HG03135 (cell line): Measurements from ENCODE around the gene PRIM1.
A peak's percentile ranks its signal among the peaks of the same experiment; 100 is the strongest.
"Not testable (repeated sequence)": the region's sequence is repeated elsewhere in the genome, so short reads cannot be mapped to it uniquely, and the experiment has no call there.

ENCODE experiments used
- ATAC-seq: cut with Tn5 transposase; IDR thresholded peaks from one replicate; pipeline ENCODE4 v1.9.1; 2021; ENCODE audit warnings: mild to moderate bottlenecking, moderate library complexity; ENCODE audit not compliant: unreplicated experiment

Gene PRIM1

GRCh38 chr12:56761812-56762211, 9.7 kb upstream of the PRIM1 start:
- ATAC-seq: no peak

- no peak for ATAC-seq
Measured at GRCh38 chr12:56760460-56760859, 8.3 kb upstream of the PRIM1 start.

- no peak for ATAC-seq
Measured at GRCh38 chr12:56759263-56759908, 7.3 kb upstream of the PRIM1 start.

- no peak for ATAC-seq
Measured at GRCh38 chr12:56758728-56759262, 6.7 kb upstream of the PRIM1 start.

GRCh38 chr12:56757971-56758370, 5.8 kb upstream of the PRIM1 start:
- ATAC-seq: not testable (repeated sequence)

- ATAC-seq: no peak
Measured at GRCh38 chr12:56753566-56753965, 1.4 kb upstream of the PRIM1 start.

GRCh38 chr12:56750596-56750995, 1.5 kb downstream of the PRIM1 start:
- ATAC-seq: not testable (repeated sequence)

GRCh38 chr12:56749853-56750252, 2.3 kb downstream of the PRIM1 start:
- ATAC-seq: no peak

GRCh38 chr12:56749359-56749758, 2.8 kb downstream of the PRIM1 start:
- ATAC-seq: no peak

GRCh38 chr12:56728139-56728861, 23.8 kb downstream of the PRIM1 start:
- ATAC-seq: no peak

GRCh38 chr12:56726196-56726675, 25.9 kb downstream of the PRIM1 start:
- not testable (repeated sequence) for ATAC-seq

GRCh38 chr12:56725723-56726102, 26.4 kb downstream of the PRIM1 start:
- no peak for ATAC-seq

GRCh38 chr12:56724972-56725722, 27.0 kb downstream of the PRIM1 start, which contains the start of gene NACA:
Gene NACA (minus strand): TSS chr12:56725299. CDS start chr12:56724521, 778 bp downstream.
- ATAC-seq: peak; percentile 92

GRCh38 chr12:56724701-56724971, 27.5 kb downstream of the PRIM1 start:
- ATAC-seq: peak; percentile 2

- no peak for ATAC-seq
Measured at GRCh38 chr12:56723889-56724700, 28.0 kb downstream of the PRIM1 start.

GRCh38 chr12:56723352-56723751, 28.8 kb downstream of the PRIM1 start:
- no peak for ATAC-seq

GRCh38 chr12:56722832-56723231, 29.3 kb downstream of the PRIM1 start:
- ATAC-seq: no peak

GRCh38 chr12:56721721-56722120, 30.4 kb downstream of the PRIM1 start:
- ATAC-seq: no peak

- no peak for ATAC-seq
Measured at GRCh38 chr12:56721216-56721615, 30.9 kb downstream of the PRIM1 start.

GRCh38 chr12:56720731-56721151, 31.4 kb downstream of the PRIM1 start:
- no peak for ATAC-seq

- no peak for ATAC-seq
Measured at GRCh38 chr12:56719056-56719455, 33.1 kb downstream of the PRIM1 start.
